Spleen (tissue), 13 donors: ENCODE results near the gene EEF1AKMT4. TPM values are rescaled to one million over a fixed set of nuclear protein-coding genes. Genes with fewer than 3 reads are reported as not detected.

Experiments
- DNase-seq: peaks from one replicate; pipeline ENCODE4 v3.0.0-alpha.2; 2020
- H3K27ac ChIP-seq, 8 donors: fragments of 200-600 bp; sonication (generic) in 7 of 8; 1 replicate in 4 of 8; 2 replicates in 4 of 8; pipeline versions ENCODE4 v1.5.0 to v1.8.0; 2016 to 2021; ENCODE audit warnings: inconsistent platforms in 4 of 8, mild to moderate bottlenecking in 4 of 8, moderate library complexity in 1 of 8
- H3K27me3 ChIP-seq, 7 donors: fragments of 200-600 bp; sonication (generic) in 6 of 7; replicated peaks in 1 of 7; 1 replicate in 4 of 7; 2 replicates in 3 of 7; pipeline versions ENCODE4 v1.5.0 to v1.8.0; 2016 to 2021; ENCODE audit warnings: inconsistent platforms in 3 of 7, mild to moderate bottlenecking in 1 of 7
- H3K36me3 ChIP-seq, 6 donors: fragments of 200-600 bp; sonication (generic) in 5 of 6; 1 replicate in 4 of 6; 2 replicates in 2 of 6; pipeline versions ENCODE4 v1.5.0 to v1.8.0; 2016 to 2021; ENCODE audit warnings: inconsistent platforms in 2 of 6
- H3K4me1 ChIP-seq, 6 donors: fragments of 200-600 bp; sonication (generic) in 5 of 6; 1 replicate in 3 of 6; 2 replicates in 3 of 6; pipeline versions ENCODE4 v1.5.0 to v1.8.0; 2016 to 2021; ENCODE audit warnings: inconsistent platforms in 3 of 6
- H3K4me3 ChIP-seq, 8 donors: fragments of 200-600 bp; sonication (generic) in 7 of 8; 1 replicate in 4 of 8; 2 replicates in 4 of 8; pipeline versions ENCODE4 v1.5.0 to v1.8.0; 2016 to 2021; ENCODE audit warnings: inconsistent platforms in 4 of 8, mild to moderate bottlenecking in 4 of 8, moderate library complexity in 2 of 8
- H3K9me3 ChIP-seq, 8 donors: fragments of 200-600 bp; sonication (generic) in 7 of 8; 1 replicate in 4 of 8; 2 replicates in 4 of 8; pipeline versions ENCODE4 v1.5.0 to v1.8.0; 2016 to 2021; ENCODE audit warnings: inconsistent platforms in 4 of 8
- POLR2A ChIP-seq, 3 donors: fragments of 450-650 bp; IDR thresholded peaks; one replicate each; pipeline ENCODE4 v1.5.1; 2017; ENCODE audit warnings: antibody characterized with exemption in 3 of 3, mild to moderate bottlenecking in 1 of 3
- POLR2AphosphoS5 ChIP-seq, 3 donors: sonication (generic); formaldehyde crosslinking; IDR thresholded peaks; one replicate each; pipeline ENCODE4 v1.5.1; 2017; ENCODE audit warnings: antibody characterized with exemption in 3 of 3
- WGBS, 5 donors: extraction: QIAGEN DNeasy Blood & Tissue Kit in 3 of 5; methylation state at CpG; one replicate each; pipeline versions ENCODE4 v1.1.5 to v1.1.7; 2013 to 2018; 5-methylcytosine and 5-hydroxymethylcytosine counted together
- intact Hi-C: fragments of 100-400 bp; cut with DNase I; formaldehyde crosslinking; loops from one replicate; pipeline ENCODE4 v1.15.0; 2023; ENCODE audit warnings: low total_unique reads
- long read RNA-seq, 2 donors: transcript quantifications; one replicate each; lab custom pipeline, GENCODE V29; 2026
- polyA plus RNA-seq, 3 donors: library from polyadenylated mRNA; stranded (reverse); fragments of 200-250 nt; gene quantifications; one replicate each; pipeline ENCODE4 v1.2.1, GENCODE V29; 2013
- total RNA-seq, 7 donors: library from RNA; depleted of rRNA in 3 of 7; stranded (reverse); fragments of >200 nt in 3 of 7; fragmentation: NEBNext Ultra II Directional in 4 of 7; extraction: Animal tissue kit (Norgen Biotek cat#: 25700) in 4 of 7; gene quantifications; one replicate each; pipeline versions ENCODE4 v1.1.0 to v1.2.1, GENCODE V29; 2016 to 2021
- TF ChIP-seq, protein P1 (sequence below), 11 experiments: fragments of 200-600 bp in 7 of 11; fragments of 450-650 bp in 4 of 11; sonication (generic) in 4 of 11; IDR thresholded peaks in 8 of 11; conservative IDR thresholded peaks in 3 of 11; 1 replicate in 7 of 11; 2 replicates in 4 of 11; pipeline versions ENCODE4 v1.4.0 to v1.8.0; 2016 to 2021; ENCODE audit warnings: antibody characterized with exemption in 11 of 11, inconsistent platforms in 4 of 11, mild to moderate bottlenecking in 1 of 11
- donor health status: healthy with polysubstance abuse.
- donor health status: DM: no; HTN: no; CAD: no; lungs with moderate emphysema.
- donor health status: DM: no; HTN: no; CAD: no.
- donor health status: Bipolar disorder and iron deficiency.
- donor health status: healthy.
- donor health status: DM: no; HTN: no; CAD: no.
- donor health status: DM: yes; HTN: yes; CAD: no.

EEF1AKMT4 gene
- 1 to 10 TPM; 1.2 to 5.4 (median 3.0) TPM for total RNA-seq
- 1 to 10 TPM; 1.6 to 3.7 (median 3.5) TPM for polyA plus RNA-seq
- long read RNA-seq, donor 1, partial matches to known transcripts, result 0 of 2 reads
- long read RNA-seq, donor 1, other reads (novel, unspliced or antisense), result 0 of 2 reads
- long read RNA-seq, donor 2, partial matches to known transcripts, result 0 of 4 reads
- long read RNA-seq, donor 2, other reads (novel, unspliced or antisense), result 0 of 4 reads

DNA sequence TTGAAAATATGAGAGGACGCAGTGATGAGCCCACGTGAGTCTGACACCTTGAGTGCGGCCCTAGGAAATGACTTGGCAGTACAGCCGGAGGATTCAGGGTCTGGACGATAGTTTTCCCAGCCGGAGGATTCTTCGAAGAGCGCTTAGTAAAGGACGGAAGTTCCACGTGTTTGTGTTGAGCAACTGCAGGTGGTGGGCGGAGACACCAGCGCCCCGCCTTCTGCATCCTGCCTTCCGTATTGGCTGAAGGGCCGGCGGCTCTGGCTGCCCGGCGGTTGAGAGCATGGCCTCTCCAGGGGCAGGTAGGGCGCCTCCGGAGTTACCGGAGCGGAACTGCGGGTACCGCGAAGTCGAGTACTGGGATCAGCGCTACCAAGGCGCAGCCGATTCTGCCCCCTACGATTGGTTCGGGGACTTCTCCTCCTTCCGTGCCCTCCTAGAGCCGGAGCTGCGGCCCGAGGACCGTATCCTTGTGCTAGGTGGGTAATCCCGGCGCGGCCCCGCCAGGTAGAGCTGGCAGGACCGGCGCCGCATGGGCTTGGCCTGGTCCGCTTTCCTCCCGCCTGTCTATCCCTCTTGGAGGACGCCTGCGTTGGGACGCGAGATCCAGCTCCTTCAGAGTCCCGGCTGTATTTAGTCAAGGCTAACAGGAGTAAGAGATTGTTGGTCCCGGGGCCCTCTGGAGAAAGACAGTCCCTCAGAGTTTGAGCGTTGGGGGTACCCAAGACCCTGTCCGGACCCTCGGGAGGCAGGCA lies at the start of gene EEF1AKMT4:
TSS of gene EEF1AKMT4 (plus strand) at position 261 of the 755 bp plus-strand sequence. CDS start at position 284, 23 bp downstream.
- Histone ChIP-seq H3K4me1 (peaks cover 4 to 44% (median 26%) of the 10 kb centered on the region in 6 donors), H3K9me3 (no peaks in the 10 kb centered on the region), H3K36me3 (peaks cover 0 to 16% (median 11%) of the 10 kb centered on the region in 6 donors), H3K4me3 (peak within 1 kb of the TSS; percentile 79 to 100 (median 96)), H3K27ac (peak within 1 kb of the TSS; percentile 73 to 93 (median 86)), H3K27me3 (no peaks in the 10 kb centered on the region)
- peak; percentile 98 for DNase-seq
- WGBS, 5 donors, result 0% methylated on average over 50 to 54 of the region's 54 CpGs
- intact Hi-C loops, result loop anchor here (10.0 kb wide), 2 partner anchors 95 to 365 kb away; partner anchors contain the start of genes DVL3 and PARL
- TF ChIP-seq POLR2A (IDR thresholded peaks at IDR 0.05) (no peak), POLR2AphosphoS5 (IDR thresholded peaks at IDR 0.05) (peak; percentile 66 to 81 (median 81))
- TF ChIP-seq, protein P1, sequence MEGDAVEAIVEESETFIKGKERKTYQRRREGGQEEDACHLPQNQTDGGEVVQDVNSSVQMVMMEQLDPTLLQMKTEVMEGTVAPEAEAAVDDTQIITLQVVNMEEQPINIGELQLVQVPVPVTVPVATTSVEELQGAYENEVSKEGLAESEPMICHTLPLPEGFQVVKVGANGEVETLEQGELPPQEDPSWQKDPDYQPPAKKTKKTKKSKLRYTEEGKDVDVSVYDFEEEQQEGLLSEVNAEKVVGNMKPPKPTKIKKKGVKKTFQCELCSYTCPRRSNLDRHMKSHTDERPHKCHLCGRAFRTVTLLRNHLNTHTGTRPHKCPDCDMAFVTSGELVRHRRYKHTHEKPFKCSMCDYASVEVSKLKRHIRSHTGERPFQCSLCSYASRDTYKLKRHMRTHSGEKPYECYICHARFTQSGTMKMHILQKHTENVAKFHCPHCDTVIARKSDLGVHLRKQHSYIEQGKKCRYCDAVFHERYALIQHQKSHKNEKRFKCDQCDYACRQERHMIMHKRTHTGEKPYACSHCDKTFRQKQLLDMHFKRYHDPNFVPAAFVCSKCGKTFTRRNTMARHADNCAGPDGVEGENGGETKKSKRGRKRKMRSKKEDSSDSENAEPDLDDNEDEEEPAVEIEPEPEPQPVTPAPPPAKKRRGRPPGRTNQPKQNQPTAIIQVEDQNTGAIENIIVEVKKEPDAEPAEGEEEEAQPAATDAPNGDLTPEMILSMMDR (IDR thresholded peaks at IDR 0.05 in 8 of 11, conservative IDR thresholded peaks at IDR 0.05 in 3 of 11), result peak in 7 of 11 experiments; percentile 35 to 62 (median 47)

DNA sequence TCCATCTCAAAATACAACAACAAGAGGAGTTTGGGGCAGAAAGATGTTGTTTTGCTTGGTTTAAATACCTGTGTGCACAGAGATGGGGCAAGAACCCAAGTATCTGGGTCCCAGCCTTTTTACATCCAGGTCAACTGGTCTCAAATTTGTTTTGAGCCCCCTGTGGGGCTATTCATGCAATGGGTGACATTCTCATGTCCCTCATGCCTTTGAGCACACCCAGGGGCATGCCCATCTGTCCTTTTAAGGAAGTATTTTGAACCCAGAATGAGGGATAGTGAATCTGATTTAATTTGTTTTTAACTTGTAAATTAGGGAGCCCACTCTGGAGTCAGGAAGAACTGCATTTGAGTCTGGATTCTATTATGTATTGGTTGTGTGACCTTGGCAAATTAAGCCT lies 48.6 kb upstream of the EEF1AKMT4 start:
- TF ChIP-seq, protein P1 (IDR thresholded peaks at IDR 0.05 in 8 of 11, conservative IDR thresholded peaks at IDR 0.05 in 3 of 11), result no peak
- TF ChIP-seq POLR2A (IDR thresholded peaks at IDR 0.05) (no peak), POLR2AphosphoS5 (IDR thresholded peaks at IDR 0.05) (no peak)
- no peak overlapping the region for H3K4me3 ChIP-seq
- intact Hi-C loops, result no loop called here
- peaks cover 0 to 8% (median 0%) of the 10 kb centered on the region in 7 donors for H3K27me3 ChIP-seq
- no peaks in the 10 kb centered on the region for H3K9me3 ChIP-seq
- no peak for DNase-seq
- peaks cover 0 to 10% (median 5%) of the 10 kb centered on the region in 6 donors for H3K36me3 ChIP-seq
- H3K4me1 ChIP-seq, result no peaks in the 10 kb centered on the region
- H3K27ac ChIP-seq, result no peak overlapping the region

DNA sequence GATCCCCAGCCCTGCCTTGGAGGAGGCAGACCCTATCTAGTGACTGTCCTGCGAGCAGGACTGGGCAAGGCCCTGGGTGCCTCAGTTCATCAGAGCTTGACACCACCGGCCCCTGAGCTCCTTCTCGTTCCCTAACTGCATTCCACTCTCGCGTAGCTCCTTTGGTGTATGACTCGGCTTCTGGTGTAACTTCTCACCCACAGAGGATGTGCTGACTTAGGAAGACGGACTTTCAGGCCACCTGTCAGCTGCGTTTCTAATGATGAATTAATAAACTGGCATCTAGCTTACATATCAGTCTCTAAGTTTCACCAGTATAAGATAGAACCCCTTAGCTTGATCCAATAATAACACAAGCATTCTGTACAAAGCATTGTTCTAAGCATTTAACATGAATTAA lies 45.9 kb upstream of the EEF1AKMT4 start:
- TF ChIP-seq, protein P1 (IDR thresholded peaks at IDR 0.05 in 8 of 11, conservative IDR thresholded peaks at IDR 0.05 in 3 of 11), result no peak
- TF ChIP-seq POLR2AphosphoS5 (IDR thresholded peaks at IDR 0.05), result no peak
- TF ChIP-seq POLR2A (IDR thresholded peaks at IDR 0.05), result no peak
- intact Hi-C loops, result no loop called here
- H3K4me1 ChIP-seq, result no peaks in the 10 kb centered on the region
- no peaks in the 10 kb centered on the region for H3K9me3 ChIP-seq
- no peak overlapping the region for H3K4me3 ChIP-seq
- no peak overlapping the region for H3K27ac ChIP-seq
- H3K36me3 ChIP-seq, result no peaks in the 10 kb centered on the region
- peaks cover 0 to 30% (median 0%) of the 10 kb centered on the region in 7 donors for H3K27me3 ChIP-seq
- WGBS, 5 donors, result 75 to 85% (median 83%) methylated on average over 8 of the region's 8 CpGs
- no peak for DNase-seq
